ENCODE results near the gene ALOX15.

GRCh38 chr17:4623249-4623648 lies 18.2 kb downstream of the ALOX15 start:
- TF ChIP-seq EZH2 (IDR thresholded peaks at IDR 0.05) = no peak
- TF ChIP-seq POLR2AphosphoS5 (IDR thresholded peaks at IDR 0.05; ENCODE audit: borderline replicate concordance, low read depth, low read length) = no peak
- TF ChIP-seq FOXP2 (optimal IDR thresholded peaks at IDR 0.05; ENCODE audit: control extremely low read depth, extremely low read length, insufficient read depth) = no peak

Data from SK-N-MC (cell line).